Measurements from ENCODE around the gene VPS36.

- no peak for TF ChIP-seq CTCF (IDR thresholded peaks at IDR 0.05; ENCODE audit: low read depth, low read length, poor library complexity, severe bottlenecking)
- TF ChIP-seq EZH2phosphoT487 (IDR thresholded peaks at IDR 0.05; ENCODE audit: borderline replicate concordance, low read length), result no peak
These were observed 54.7 kb downstream of the VPS36 start for GRCh38 chr13:52395704-52396103.
